Measurements from ENCODE around the gene IDH3G. TPM values are rescaled to one million over a fixed set of nuclear protein-coding genes. Genes with fewer than 3 reads are reported as not detected.
"Not testable (repeated sequence)": the region's sequence is repeated elsewhere in the genome, so short reads cannot be mapped to it uniquely, and the experiment has no call there.

The IDH3G gene
- total and polyA plus RNA-seq, 2 donors (not counting 1 experiment from before 2014, with no cell fraction given), result 62.8 to 122 TPM

DNA sequence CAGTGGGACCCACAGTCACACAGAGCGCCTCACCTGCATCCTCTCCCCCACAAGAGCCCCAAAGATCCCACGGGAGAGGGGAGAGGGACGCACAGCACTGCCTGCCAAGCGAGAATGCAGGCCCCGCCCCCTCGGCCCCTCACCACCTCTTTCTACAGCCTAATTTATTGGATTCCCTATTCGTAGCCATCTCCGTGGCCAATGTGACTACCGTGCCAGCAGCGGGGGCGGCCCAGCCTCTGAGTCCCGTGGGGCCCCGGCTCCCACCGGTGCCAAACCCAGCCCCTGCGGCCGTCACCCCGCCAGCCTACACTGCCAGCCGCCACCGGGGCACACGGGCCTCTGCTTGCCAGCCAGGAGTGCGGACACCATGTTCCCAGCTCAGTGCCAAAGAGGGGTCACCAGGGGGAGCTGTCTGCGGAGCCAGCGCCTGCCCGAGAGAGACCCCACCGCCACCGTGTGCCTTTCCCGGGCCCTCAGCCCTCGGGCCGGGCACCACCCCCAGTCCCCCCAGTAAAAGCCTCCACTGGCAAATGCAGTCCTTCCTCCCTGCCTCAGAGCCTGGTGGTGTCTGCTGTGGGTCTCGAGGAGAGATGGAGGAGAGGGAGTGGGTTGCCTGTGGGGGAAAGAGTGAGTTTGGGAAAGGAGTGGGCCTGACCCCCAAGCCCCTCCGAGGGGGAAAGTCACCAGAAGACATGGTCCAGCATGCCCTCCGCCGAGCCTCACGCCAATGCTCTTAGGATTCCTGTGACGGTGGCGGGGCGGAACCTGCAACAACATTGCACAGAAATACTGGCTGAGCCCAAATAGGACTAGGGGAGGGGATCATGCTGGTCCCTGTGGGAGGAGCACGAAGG is 49.7 kb downstream of the IDH3G start:
- ChIA-PET POLR2A (interaction anchor here (0.6 kb wide), 1 partner anchor 69 kb away, joined by 3 read pairs; no protein-coding TSS in a partner anchor), CTCF (interaction anchor here (1.0 kb wide), 1 partner anchor 11 kb away, joined by 4 read pairs; no protein-coding TSS in a partner anchor)
- Mint-ChIP-seq H3K27ac (peak overlapping the region; percentile 53), H3K4me1 (peaks cover 33% of the 10 kb centered on the region), H3K27me3 (no peaks in the 10 kb centered on the region), H3K9me3 (ENCODE audit: insufficient read depth) (no peaks in the 10 kb centered on the region), H3K4me3 (peak overlapping the region; percentile 32)
- Histone ChIP-seq H3K9me3 (ENCODE audit: control extremely low read depth in 1 of 3, control insufficient read depth in 2 of 3, insufficient read depth in 1 of 3, low read length in 2 of 3) (no peaks in the 10 kb centered on the region), H3K4me3 (ENCODE audit: control extremely low read depth in 1 of 5, extremely low read depth in 1 of 5, insufficient read depth in 1 of 5, low read depth in 2 of 5, low read length in 4 of 5) (no peak overlapping the region), H4K20me1 (ENCODE audit: control insufficient read depth, insufficient read depth, low read length, poor library complexity, severe bottlenecking) (no peaks in the 10 kb centered on the region), H2AFZ (ENCODE audit: insufficient read depth, low read depth, low read length, poor library complexity, severe bottlenecking) (no peak overlapping the region), H3K27ac (ENCODE audit: low read length in 2 of 2) (no peak overlapping the region), H3K27me3 (replicated peaks in 1 of 4; ENCODE audit: control extremely low read depth in 1 of 4, control insufficient read depth in 3 of 4, insufficient read depth in 4 of 4, low read length in 3 of 4) (no peaks in the 10 kb centered on the region), H3K36me3 (replicated peaks in 1 of 2; ENCODE audit: control extremely low read depth in 1 of 2, control insufficient read depth in 1 of 2, extremely low read depth in 1 of 2, insufficient read depth in 2 of 2, low read length in 1 of 2) (no peaks in the 10 kb centered on the region), H3K9ac (ENCODE audit: low read length) (no peak overlapping the region), H3K4me1 (ENCODE audit: control insufficient read depth in 2 of 2, insufficient read depth in 2 of 2, low read length in 2 of 2) (peaks cover 8 to 55% of the 10 kb centered on the region in 2 donors), H3K4me2 (replicated peaks; ENCODE audit: low read depth, low read length, poor library complexity, severe bottlenecking) (no peak overlapping the region), H3K79me2 (ENCODE audit: control insufficient read depth, insufficient read depth, low read length) (no peaks in the 10 kb centered on the region)
- WGBS (ENCODE audit: insufficient coverage), result 33% methylated on average over 18 of the region's 38 CpGs
- intact Hi-C loops (cut with micrococcal nuclease), result no loop called here
- peak; percentile 34 for DNase-seq
- TF ChIP-seq, protein P1, sequence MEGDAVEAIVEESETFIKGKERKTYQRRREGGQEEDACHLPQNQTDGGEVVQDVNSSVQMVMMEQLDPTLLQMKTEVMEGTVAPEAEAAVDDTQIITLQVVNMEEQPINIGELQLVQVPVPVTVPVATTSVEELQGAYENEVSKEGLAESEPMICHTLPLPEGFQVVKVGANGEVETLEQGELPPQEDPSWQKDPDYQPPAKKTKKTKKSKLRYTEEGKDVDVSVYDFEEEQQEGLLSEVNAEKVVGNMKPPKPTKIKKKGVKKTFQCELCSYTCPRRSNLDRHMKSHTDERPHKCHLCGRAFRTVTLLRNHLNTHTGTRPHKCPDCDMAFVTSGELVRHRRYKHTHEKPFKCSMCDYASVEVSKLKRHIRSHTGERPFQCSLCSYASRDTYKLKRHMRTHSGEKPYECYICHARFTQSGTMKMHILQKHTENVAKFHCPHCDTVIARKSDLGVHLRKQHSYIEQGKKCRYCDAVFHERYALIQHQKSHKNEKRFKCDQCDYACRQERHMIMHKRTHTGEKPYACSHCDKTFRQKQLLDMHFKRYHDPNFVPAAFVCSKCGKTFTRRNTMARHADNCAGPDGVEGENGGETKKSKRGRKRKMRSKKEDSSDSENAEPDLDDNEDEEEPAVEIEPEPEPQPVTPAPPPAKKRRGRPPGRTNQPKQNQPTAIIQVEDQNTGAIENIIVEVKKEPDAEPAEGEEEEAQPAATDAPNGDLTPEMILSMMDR (IDR thresholded peaks at IDR 0.05), result peak; percentile 8
- no peak for TF ChIP-seq EZH2 (IDR thresholded peaks at IDR 0.05; ENCODE audit: borderline replicate concordance, insufficient read depth, low read depth, low read length, poor library complexity, severe bottlenecking)
- no peak for ATAC-seq (ENCODE audit: low read depth)

GRCh38 chrX:153743468-153744209 is 50.5 kb downstream of the IDH3G start:
- H3K4me2 ChIP-seq (replicated peaks; ENCODE audit: low read depth, low read length, poor library complexity, severe bottlenecking); H3K36me3 ChIP-seq (replicated peaks in 1 of 2; ENCODE audit: control extremely low read depth in 1 of 2, control insufficient read depth in 1 of 2, extremely low read depth in 1 of 2, insufficient read depth in 2 of 2, low read length in 1 of 2); H3K9me3 Mint-ChIP-seq (ENCODE audit: insufficient read depth); H2AFZ ChIP-seq (ENCODE audit: insufficient read depth, low read depth, low read length, poor library complexity, severe bottlenecking); H3K79me2 ChIP-seq (ENCODE audit: control insufficient read depth, insufficient read depth, low read length); H3K4me3 ChIP-seq (ENCODE audit: control extremely low read depth in 1 of 5, extremely low read depth in 1 of 5, insufficient read depth in 1 of 5, low read depth in 2 of 5, low read length in 4 of 5); H4K20me1 ChIP-seq (ENCODE audit: control insufficient read depth, insufficient read depth, low read length, poor library complexity, severe bottlenecking); H3K27ac ChIP-seq (ENCODE audit: low read length in 2 of 2); H3K27me3 ChIP-seq (replicated peaks in 1 of 4; ENCODE audit: control extremely low read depth in 1 of 4, control insufficient read depth in 3 of 4, insufficient read depth in 4 of 4, low read length in 3 of 4); H3K9ac ChIP-seq (ENCODE audit: low read length); H3K27me3 Mint-ChIP-seq; H3K4me3 Mint-ChIP-seq; intact Hi-C loops (cut with micrococcal nuclease); H3K9me3 ChIP-seq (ENCODE audit: control extremely low read depth in 1 of 3, control insufficient read depth in 2 of 3, insufficient read depth in 1 of 3, low read length in 2 of 3); H3K27ac Mint-ChIP-seq; DNase-seq; ATAC-seq (ENCODE audit: low read depth): not testable (repeated sequence)
- peaks cover 32% of the 10 kb centered on the region for H3K4me1 Mint-ChIP-seq
- ChIA-PET CTCF (interaction anchor here (1.0 kb wide), 1 partner anchor 12 kb away, joined by 4 read pairs; no protein-coding TSS in a partner anchor), POLR2A (interaction anchor here (0.6 kb wide), 1 partner anchor 69 kb away, joined by 3 read pairs; no protein-coding TSS in a partner anchor)
- 94% methylated on average over 12 of the region's 35 CpGs for WGBS (ENCODE audit: insufficient coverage)
- peaks cover 8 to 55% of the 10 kb centered on the region in 2 donors for H3K4me1 ChIP-seq (ENCODE audit: control insufficient read depth in 2 of 2, insufficient read depth in 2 of 2, low read length in 2 of 2)

GRCh38 chrX:153742796-153743467 is 51.2 kb downstream of the IDH3G start:
- POLR2A ChIA-PET, result interaction anchor here (0.6 kb wide), 1 partner anchor 258 kb away, joined by 7 read pairs; no protein-coding TSS in a partner anchor
- 3% methylated on average over 7 of the region's 32 CpGs for WGBS (ENCODE audit: insufficient coverage)
- H3K9me3 Mint-ChIP-seq (ENCODE audit: insufficient read depth); H3K4me3 ChIP-seq (ENCODE audit: control extremely low read depth in 1 of 5, extremely low read depth in 1 of 5, insufficient read depth in 1 of 5, low read depth in 2 of 5, low read length in 4 of 5); H3K4me2 ChIP-seq (replicated peaks; ENCODE audit: low read depth, low read length, poor library complexity, severe bottlenecking); H3K27ac Mint-ChIP-seq; H4K20me1 ChIP-seq (ENCODE audit: control insufficient read depth, insufficient read depth, low read length, poor library complexity, severe bottlenecking); CTCF ChIA-PET; ATAC-seq (ENCODE audit: low read depth); intact Hi-C loops (cut with micrococcal nuclease); H3K9me3 ChIP-seq (ENCODE audit: control extremely low read depth in 1 of 3, control insufficient read depth in 2 of 3, insufficient read depth in 1 of 3, low read length in 2 of 3); H3K27ac ChIP-seq (ENCODE audit: low read length in 2 of 2); H3K27me3 Mint-ChIP-seq; H2AFZ ChIP-seq (ENCODE audit: insufficient read depth, low read depth, low read length, poor library complexity, severe bottlenecking); H3K79me2 ChIP-seq (ENCODE audit: control insufficient read depth, insufficient read depth, low read length); H3K9ac ChIP-seq (ENCODE audit: low read length); H3K36me3 ChIP-seq (replicated peaks in 1 of 2; ENCODE audit: control extremely low read depth in 1 of 2, control insufficient read depth in 1 of 2, extremely low read depth in 1 of 2, insufficient read depth in 2 of 2, low read length in 1 of 2); H3K27me3 ChIP-seq (replicated peaks in 1 of 4; ENCODE audit: control extremely low read depth in 1 of 4, control insufficient read depth in 3 of 4, insufficient read depth in 4 of 4, low read length in 3 of 4): not testable (repeated sequence)
- peaks cover 32% of the 10 kb centered on the region for H3K4me1 Mint-ChIP-seq
- H3K4me1 ChIP-seq (ENCODE audit: control insufficient read depth in 2 of 2, insufficient read depth in 2 of 2, low read length in 2 of 2), result peaks cover 8 to 55% of the 10 kb centered on the region in 2 donors
- peak overlapping the region; percentile 32 for H3K4me3 Mint-ChIP-seq
- peak; percentile 47 for DNase-seq
